ENCODE results near the gene ZNF248.
A peak's percentile ranks its signal among the peaks of the same experiment; 100 is the strongest.

Gene ZNF248

GRCh38 chr10:37737336-37737735, 120.1 kb downstream of the ZNF248 start:
- H3K4me3 ChIP-seq (ENCODE audit: low read length): no peak overlapping the region
- TF ChIP-seq CTCF (IDR thresholded peaks at IDR 0.05; ENCODE audit: insufficient read depth, low read depth, low read length, missing control alignments): no peak
- no peak for DNase-seq (ENCODE audit: low read depth)

GRCh38 chr10:37736120-37736519, 121.3 kb downstream of the ZNF248 start:
- no peak overlapping the region for H3K4me3 ChIP-seq (ENCODE audit: low read length)
- TF ChIP-seq CTCF (IDR thresholded peaks at IDR 0.05; ENCODE audit: insufficient read depth, low read depth, low read length, missing control alignments): no peak
- peak; percentile 3 for DNase-seq (ENCODE audit: low read depth)

GRCh38 chr10:37734971-37735370, 122.4 kb downstream of the ZNF248 start:
- DNase-seq (ENCODE audit: low read depth): peak; percentile 30
- no peak for TF ChIP-seq CTCF (IDR thresholded peaks at IDR 0.05; ENCODE audit: insufficient read depth, low read depth, low read length, missing control alignments)
- no peak overlapping the region for H3K4me3 ChIP-seq (ENCODE audit: low read length)

Data from epithelial cell of esophagus (primary cell).